GM12872 (cell line): ENCODE data around the gene MX2.

Source experiments
- CTCF ChIP-seq: IDR thresholded peaks from 3 replicates; pipeline ENCODE4 v1.5.1; 2011; ENCODE audit warnings: low read depth, mild to moderate bottlenecking, low read length, moderate library complexity; ENCODE audit not compliant: insufficient read depth

Gene MX2

DNA sequence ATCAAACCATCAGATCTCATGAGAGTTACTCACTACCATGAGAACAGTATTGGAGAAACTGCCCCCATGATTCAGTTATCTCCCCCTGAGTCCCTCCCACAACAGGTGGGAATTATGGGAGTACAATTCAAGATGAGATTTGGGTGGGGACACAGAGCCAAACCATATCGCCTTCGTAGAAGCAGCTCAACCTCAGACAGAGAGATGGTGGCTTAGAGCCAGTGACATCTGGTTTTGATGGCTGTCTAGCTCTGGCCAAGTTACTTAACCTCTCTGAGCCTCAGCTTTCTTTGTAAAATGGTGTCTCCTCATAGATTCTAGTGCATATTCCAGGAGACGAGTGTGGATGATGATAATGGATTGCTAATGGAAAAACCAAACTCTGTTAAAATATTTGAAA is 91.4 kb downstream of the MX2 start:
- TF ChIP-seq CTCF: no peak

DNA sequence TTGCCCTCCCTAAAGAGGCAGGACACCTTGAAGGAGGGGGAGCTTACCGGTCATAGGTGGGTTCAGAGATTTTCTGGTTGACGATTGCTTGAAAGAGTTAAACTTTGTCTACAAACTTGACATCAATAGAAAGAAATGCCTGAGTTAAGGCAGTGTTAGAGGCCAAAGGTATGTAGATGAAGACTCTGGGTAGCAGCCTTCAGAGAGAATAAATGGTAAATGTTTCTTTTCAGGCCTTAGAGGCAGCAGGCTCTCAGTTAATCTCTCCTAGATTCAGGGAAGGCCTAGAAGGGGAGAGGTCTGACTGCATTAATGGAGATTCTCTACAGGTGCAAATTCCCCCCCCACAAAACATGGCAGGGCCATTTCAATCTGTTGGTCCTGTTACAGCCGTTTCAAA is 91.9 kb downstream of the MX2 start:
- TF ChIP-seq CTCF: no peak

DNA sequence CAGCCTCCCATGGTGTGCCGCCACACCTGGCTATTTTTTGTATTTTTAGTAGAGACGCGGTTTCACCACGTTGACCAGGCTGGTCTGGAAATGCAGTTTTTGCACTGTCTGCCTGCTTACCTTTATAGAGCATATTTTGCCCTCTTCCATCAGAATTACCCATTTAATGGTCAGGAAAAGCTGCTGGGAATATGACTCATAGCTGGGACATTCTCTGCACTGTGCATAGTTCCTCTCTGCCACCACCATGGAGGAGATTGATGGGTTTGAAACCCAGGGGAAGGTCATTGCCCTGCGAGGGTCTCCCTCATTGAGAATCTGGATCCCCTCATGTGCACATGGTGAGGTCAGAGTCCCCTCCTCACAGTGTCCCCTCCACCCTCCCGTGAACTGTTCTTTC is 96.3 kb downstream of the MX2 start:
- TF ChIP-seq CTCF: no peak

DNA sequence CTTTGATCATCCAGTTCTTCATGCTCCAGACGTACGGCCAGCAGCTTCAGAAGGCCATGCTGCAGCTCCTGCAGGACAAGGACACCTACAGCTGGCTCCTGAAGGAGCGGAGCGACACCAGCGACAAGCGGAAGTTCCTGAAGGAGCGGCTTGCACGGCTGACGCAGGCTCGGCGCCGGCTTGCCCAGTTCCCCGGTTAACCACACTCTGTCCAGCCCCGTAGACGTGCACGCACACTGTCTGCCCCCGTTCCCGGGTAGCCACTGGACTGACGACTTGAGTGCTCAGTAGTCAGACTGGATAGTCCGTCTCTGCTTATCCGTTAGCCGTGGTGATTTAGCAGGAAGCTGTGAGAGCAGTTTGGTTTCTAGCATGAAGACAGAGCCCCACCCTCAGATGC is 96.7 kb downstream of the MX2 start:
- no peak for TF ChIP-seq CTCF
